ENCODE results near the gene PCARE.

PCARE gene

DNA sequence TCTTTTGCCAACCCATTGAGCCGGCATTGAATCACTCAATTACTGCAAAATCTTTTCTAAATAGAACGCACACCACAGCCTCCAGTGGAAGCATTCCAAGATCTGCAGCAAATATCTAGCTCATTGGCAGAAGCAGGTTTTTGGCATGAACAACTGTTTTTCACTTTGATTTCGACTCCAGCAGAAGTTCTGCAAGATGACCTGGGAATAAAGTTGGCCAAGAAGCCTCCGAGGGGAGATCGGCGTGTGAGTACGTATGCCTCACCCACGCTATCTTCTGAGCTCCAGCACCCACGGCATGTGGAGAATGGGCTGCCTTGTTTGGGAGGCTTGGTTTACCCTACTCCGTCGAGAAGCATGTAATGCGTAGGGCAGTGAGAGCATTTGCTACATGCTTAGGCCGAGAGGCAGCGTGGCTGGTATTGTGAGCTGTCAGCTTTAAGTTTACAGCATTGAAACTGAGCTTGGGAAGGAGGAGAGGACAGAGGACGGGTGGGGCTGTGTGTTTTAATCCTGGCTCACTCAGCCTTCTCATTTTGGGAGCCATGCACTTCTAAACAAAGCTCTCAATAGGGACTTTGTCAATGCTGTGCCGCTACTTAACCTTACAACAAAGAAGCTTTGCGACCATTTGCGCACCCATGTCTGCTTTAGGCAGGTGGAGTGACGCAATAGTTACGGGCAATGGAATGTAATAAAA is 10.5 kb downstream of the PCARE start:
- no peak for DNase-seq (ENCODE audit: low read depth in 2 of 2)

DNA sequence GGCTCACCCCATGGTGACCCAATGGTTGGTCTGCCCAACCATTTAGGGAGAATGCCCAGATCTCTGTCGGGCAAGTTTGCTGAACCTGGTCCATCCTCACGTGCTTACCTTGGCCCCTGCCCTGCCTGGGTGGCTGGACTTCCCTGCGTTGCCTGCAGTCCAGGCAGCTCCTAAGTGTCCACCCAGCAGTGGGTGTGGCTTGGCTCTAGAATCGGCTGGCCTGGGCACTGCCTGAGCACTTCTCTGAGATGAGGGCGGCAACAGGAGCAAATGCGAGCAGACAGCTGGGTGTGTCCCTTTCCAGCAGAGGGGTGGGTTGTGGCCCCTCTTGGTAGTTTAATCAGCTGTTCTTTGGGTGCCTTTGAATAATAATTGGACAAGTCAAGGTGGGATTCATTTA is 11.3 kb downstream of the PCARE start:
- no peak for DNase-seq (ENCODE audit: low read depth in 2 of 2)

DNA sequence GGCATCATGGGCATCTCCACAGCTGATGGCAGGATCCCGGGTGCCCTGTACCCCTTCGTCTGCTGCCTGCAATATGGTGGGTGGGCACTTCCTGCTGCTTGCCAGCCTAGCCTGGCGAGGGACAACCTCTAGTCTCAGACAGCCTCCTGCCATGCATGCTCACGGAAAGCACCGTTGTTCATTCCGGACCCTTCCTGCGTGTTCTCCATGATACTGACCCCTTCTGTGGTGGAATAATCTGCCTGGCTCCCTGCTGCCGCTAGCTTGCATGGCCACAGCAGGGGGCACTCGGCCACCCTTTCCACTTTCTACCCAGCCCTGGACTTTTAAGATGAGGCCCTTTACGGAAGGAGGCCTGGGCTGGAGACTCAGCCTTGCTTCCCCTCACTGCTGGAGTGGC is 12.0 kb downstream of the PCARE start:
- no peak for DNase-seq (ENCODE audit: low read depth in 2 of 2)

- DNase-seq (ENCODE audit: low read depth in 2 of 2) = no peak
These were observed 12.7 kb downstream of the PCARE start for GRCh38 chr2:29061616-29062015.

GRCh38 chr2:29061176-29061575 is 13.1 kb downstream of the PCARE start:
- DNase-seq (ENCODE audit: low read depth in 2 of 2) = no peak

DNA sequence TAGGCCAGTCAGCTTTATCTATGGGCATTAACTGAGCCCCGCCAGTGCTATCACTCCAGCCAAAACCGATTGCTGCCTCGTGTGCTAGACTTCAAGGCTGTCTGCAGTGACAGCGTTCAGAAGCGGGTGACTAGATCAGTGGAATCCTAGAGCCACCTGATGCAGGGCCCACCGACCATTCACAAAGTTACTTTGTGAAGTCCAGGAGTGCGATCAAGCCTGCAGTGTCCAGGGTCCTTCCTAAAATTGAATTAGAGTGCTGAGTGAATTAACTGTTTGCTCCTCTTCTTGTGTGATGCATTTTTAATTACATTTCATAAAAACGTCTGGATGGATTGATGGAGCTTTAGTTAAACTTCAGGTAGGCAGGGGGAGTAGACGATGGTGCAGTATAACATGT is 13.9 kb downstream of the PCARE start:
- DNase-seq (ENCODE audit: low read depth in 2 of 2) = no peak

GRCh38 chr2:29059624-29060023 is 14.7 kb downstream of the PCARE start:
- no peak for DNase-seq (ENCODE audit: low read depth in 2 of 2)

DNA sequence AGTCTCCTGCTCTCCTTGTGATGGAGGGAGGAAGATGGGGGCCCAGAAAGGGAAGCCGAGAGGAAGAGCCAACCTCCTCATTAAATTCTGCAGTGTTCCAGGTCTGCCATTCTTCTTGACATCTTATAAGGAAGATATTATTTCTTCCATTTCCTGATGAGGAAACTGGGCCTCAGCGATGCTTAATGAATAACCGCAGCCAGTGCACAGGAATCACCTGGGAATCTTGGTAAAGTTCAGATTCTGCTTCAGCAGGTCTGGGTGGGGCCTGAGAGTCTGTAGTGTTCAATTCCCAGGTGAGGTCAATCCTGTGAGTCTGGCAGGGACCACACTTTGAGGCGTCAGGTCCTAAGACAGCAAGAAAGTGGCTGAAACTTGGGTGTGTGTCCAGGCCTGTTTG is 17.3 kb downstream of the PCARE start:
- DNase-seq (ENCODE audit: low read depth in 2 of 2) = no peak

DNA sequence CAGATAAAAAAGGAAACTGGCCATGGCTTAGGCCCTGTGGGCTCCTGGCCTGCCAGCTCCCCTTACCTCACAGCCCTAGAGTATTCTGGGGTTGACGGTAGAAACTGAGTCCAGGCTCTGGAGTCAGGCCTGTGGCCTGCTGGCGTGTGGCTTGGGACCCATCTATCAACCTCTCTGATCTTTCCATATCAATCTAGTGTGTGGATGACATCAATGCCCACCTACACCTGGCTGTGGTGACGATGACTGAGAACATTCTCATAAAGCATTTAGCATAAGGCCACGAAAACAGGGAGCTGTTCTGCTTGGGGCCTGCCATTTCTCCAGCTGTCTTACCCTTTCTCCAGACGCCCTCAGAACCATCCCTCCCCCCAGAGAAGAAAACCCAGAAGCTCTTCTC is 17.9 kb downstream of the PCARE start:
- no peak for DNase-seq (ENCODE audit: low read depth in 2 of 2)

GRCh38 chr2:29055601-29056000 is 18.7 kb downstream of the PCARE start:
- no peak for DNase-seq (ENCODE audit: low read depth in 2 of 2)

DNA sequence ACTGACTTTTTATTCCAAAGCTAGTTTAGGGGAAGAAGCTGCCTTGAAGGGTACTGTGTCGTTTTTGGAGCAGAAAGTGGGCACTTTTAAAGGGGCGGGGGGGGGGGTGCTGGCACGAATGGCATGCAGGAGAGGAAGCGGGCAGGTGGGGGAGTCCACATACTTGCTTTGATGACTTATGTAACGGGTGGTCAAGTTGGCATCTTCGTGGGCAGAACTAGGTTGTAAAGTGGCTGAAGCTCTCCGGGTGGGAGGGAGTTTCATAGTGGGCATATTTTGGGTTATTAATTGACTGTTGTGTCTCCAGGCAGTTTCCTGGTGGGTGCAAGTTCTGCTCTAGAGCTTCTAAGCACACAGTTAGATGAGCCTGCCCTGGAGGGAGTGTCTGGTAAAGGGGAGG is 19.9 kb downstream of the PCARE start:
- no peak for DNase-seq (ENCODE audit: low read depth in 2 of 2)

GRCh38 chr2:29053670-29054400 is 20.5 kb downstream of the PCARE start:
- no peak for DNase-seq (ENCODE audit: low read depth in 2 of 2)

- DNase-seq (ENCODE audit: low read depth in 2 of 2) = no peak
These were observed 21.1 kb downstream of the PCARE start for GRCh38 chr2:29053223-29053622.

- no peak for DNase-seq (ENCODE audit: low read depth in 2 of 2)
These were observed 21.5 kb downstream of the PCARE start for GRCh38 chr2:29052807-29053206.

- no peak for DNase-seq (ENCODE audit: low read depth in 2 of 2)
These were observed 22.6 kb downstream of the PCARE start for GRCh38 chr2:29051730-29052129.

DNA sequence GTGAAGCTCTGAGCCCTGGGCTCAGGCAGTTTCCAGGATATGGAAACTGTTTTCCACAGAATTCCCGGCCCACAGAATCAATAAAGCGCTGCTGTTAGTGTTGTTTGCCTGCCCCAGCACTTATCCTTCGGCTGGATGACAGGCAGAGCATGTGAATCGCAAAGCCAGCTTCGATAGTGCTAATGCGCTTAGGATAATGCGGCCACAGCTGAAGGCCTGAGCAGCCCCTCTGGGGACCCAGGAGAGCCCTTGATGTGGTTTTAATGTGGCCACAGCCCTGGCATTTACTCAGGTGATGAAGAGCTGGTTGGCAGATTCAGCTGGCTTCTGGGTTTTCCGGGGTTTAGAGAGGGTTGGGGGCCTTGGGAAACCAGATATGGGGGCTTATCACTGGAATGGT is 23.7 kb downstream of the PCARE start:
- DNase-seq (ENCODE audit: low read depth in 2 of 2) = no peak

DNA sequence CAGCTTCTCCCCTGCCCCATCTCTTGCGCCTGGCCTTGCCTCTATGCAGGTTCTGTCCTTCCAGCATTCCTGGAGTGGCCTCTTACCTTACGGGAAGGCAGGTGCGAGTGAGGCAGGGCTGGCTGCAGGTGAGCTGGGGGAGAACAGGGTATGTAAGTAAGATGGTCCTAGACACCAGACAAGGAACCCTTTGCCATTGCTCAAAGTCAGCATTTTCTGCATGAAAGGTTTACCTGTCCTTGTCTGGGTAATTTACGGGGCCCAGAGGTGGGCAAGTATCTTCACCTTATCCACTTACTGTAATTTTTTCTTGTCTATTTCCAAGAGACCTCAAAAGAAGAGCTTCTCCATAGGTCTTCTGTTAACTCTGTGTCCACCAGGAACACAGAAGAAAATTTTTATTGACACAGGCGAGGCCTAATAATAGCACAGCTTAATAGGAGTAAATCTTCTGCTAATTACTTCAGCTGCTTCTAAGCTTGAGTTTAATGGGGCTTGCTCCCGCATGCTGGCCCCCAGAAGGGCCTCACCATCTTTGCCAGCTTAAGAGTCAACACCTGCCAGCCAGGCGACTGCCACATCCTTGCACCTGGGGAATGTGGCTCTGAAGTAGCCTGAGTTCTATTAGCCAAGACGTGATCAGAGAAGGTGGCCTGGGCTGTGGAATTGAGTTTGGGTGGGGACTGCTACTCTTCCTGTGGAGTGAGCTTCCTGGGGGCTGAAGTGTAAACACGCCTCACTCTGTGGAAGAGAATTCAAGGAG is 27.1 kb downstream of the PCARE start:
- no peak for DNase-seq (ENCODE audit: low read depth in 2 of 2)

DNA sequence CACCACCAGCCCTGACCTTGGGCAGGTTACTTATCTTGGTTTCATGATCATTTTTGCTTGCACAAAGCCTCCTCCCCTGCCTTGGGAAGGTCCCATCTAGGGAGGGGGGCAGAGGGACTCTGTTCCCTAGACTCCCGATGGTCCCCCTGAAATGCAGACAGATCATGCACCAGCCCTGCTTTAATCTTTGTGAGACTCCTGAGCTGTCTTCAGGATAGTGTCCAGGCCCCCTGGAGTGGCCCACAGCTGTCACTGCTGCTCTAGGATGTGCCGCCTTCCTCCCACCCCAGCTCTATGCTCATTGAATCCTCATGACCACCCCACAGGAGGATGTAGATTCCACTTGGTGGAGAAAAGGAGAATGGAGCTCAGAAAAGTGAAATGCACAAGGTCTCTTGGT is 28.0 kb downstream of the PCARE start:
- no peak for DNase-seq (ENCODE audit: low read depth in 2 of 2)

GRCh38 chr2:29044459-29044858 is 29.9 kb downstream of the PCARE start:
- DNase-seq (ENCODE audit: low read depth in 2 of 2) = no peak

- no peak for DNase-seq (ENCODE audit: low read depth in 2 of 2)
These were observed 31.7 kb downstream of the PCARE start for GRCh38 chr2:29042561-29043075.

DNA sequence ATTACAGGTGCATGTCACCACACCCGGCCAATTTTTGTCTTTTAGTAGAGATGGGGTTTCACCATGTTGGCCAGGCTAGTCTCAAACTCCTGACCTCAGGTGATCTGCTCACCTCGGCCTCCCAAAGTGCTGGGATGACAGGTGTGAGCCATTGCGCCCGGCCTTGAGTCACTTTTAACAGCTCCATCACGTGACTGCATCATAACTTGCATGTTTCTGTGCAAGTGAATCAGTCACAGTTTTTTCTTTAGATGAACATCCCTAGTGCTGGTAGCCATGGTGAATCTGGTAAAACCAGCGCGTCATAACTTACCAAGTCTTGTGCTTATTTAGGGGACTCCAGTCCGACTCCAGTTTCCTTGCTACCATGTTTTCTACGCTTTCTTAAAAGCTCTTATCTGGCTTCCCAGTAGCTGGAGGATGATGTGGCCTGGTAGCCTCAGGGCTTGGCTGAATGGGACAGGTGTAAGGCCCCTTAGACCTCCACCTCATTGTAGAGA is 33.1 kb downstream of the PCARE start:
- no peak for DNase-seq (ENCODE audit: low read depth in 2 of 2)

- DNase-seq (ENCODE audit: low read depth in 2 of 2) = no peak
These were observed 33.8 kb downstream of the PCARE start for GRCh38 chr2:29040552-29040951.
